ENCODE measurements around the gene CLEC7A.

The CLEC7A gene

GRCh38 chr12:10132850-10133370, 2.9 kb upstream of the CLEC7A start:
- in situ Hi-C loops (cut with MboI; ENCODE audit: low pct_unique_long_range_greater_than_20kb, low sequenced_read_pairs, unreplicated experiment) = loop anchor here (25.0 kb wide), 1 partner anchor 96 kb away; the partner anchor contains the start of gene CLEC9A
- no peak for DNase-seq (ENCODE audit: low spot score)
- TF ChIP-seq, protein P1, sequence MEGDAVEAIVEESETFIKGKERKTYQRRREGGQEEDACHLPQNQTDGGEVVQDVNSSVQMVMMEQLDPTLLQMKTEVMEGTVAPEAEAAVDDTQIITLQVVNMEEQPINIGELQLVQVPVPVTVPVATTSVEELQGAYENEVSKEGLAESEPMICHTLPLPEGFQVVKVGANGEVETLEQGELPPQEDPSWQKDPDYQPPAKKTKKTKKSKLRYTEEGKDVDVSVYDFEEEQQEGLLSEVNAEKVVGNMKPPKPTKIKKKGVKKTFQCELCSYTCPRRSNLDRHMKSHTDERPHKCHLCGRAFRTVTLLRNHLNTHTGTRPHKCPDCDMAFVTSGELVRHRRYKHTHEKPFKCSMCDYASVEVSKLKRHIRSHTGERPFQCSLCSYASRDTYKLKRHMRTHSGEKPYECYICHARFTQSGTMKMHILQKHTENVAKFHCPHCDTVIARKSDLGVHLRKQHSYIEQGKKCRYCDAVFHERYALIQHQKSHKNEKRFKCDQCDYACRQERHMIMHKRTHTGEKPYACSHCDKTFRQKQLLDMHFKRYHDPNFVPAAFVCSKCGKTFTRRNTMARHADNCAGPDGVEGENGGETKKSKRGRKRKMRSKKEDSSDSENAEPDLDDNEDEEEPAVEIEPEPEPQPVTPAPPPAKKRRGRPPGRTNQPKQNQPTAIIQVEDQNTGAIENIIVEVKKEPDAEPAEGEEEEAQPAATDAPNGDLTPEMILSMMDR (IDR thresholded peaks at IDR 0.05; ENCODE audit: extremely low read depth, insufficient read depth, missing control alignments) = no peak

GRCh38 chr12:10131111-10131690, 1.2 kb upstream of the CLEC7A start:
- TF ChIP-seq, protein P1 (IDR thresholded peaks at IDR 0.05; ENCODE audit: extremely low read depth, insufficient read depth, missing control alignments) = no peak
- DNase-seq (ENCODE audit: low spot score) = no peak
- in situ Hi-C loops (cut with MboI; ENCODE audit: low pct_unique_long_range_greater_than_20kb, low sequenced_read_pairs, unreplicated experiment) = loop anchor here (25.0 kb wide), 1 partner anchor 94 kb away; the partner anchor contains the start of gene CLEC9A

DNA sequence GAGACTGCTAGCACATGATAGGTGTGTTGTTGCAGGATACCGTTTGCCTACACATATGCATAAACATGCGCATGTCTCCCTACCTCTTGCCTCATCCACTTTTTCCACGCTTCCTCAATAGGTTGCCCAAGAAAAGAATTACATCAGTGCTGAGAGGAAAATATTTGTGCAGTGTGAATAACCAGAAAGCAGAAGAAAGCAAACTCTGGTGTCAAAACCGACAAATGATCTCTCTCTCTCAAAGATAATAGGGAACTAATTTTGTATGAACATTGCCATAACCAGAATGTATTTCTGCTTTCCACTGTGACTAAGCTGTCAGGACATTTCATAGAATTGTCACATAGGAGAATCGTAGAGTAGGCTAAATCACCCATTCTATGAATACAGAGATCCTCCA, 1.3 kb downstream of the CLEC7A start:
- in situ Hi-C loops (cut with MboI; ENCODE audit: low pct_unique_long_range_greater_than_20kb, low sequenced_read_pairs, unreplicated experiment) = loop anchor here (25.0 kb wide), 1 partner anchor 91 kb away; the partner anchor contains the start of gene CLEC9A
- no peak for DNase-seq (ENCODE audit: low spot score)
- TF ChIP-seq, protein P1 (IDR thresholded peaks at IDR 0.05; ENCODE audit: extremely low read depth, insufficient read depth, missing control alignments) = no peak

DNA sequence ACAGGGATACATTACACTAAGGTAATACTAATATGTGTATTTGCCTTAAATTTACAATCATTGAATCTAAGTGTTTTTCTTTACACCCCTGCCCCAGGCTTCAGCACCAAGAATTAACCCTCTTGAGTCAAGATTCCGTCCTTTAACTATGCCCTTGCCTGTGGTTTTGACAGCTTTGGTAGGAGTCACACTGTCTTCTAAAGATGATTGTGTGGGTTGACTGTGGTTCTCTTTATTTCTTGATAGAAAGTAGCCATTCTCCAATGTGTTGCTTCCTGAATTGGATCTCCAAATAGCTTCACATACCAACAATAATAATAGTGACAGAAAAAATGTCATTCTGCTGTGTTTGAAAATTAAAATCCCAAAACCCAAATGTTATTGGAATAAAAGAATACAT, 3.6 kb downstream of the CLEC7A start:
- in situ Hi-C loops (cut with MboI; ENCODE audit: low pct_unique_long_range_greater_than_20kb, low sequenced_read_pairs, unreplicated experiment) = loop anchor here (25.0 kb wide), 1 partner anchor 89 kb away; the partner anchor contains the start of gene CLEC9A
- DNase-seq (ENCODE audit: low spot score) = no peak
- TF ChIP-seq, protein P1 (IDR thresholded peaks at IDR 0.05; ENCODE audit: extremely low read depth, insufficient read depth, missing control alignments) = no peak

GRCh38 chr12:10122689-10123088, 7.3 kb downstream of the CLEC7A start:
- in situ Hi-C loops (cut with MboI; ENCODE audit: low pct_unique_long_range_greater_than_20kb, low sequenced_read_pairs, unreplicated experiment) = no loop called here
- DNase-seq (ENCODE audit: low spot score) = no peak
- TF ChIP-seq, protein P1 (IDR thresholded peaks at IDR 0.05; ENCODE audit: extremely low read depth, insufficient read depth, missing control alignments) = no peak

- in situ Hi-C loops (cut with MboI; ENCODE audit: low pct_unique_long_range_greater_than_20kb, low sequenced_read_pairs, unreplicated experiment) = no loop called here
- no peak for DNase-seq (ENCODE audit: low spot score)
- TF ChIP-seq, protein P1 (IDR thresholded peaks at IDR 0.05; ENCODE audit: extremely low read depth, insufficient read depth, missing control alignments) = no peak
These were observed 8.7 kb downstream of the CLEC7A start for GRCh38 chr12:10121278-10121677.
